DND-41 (cell line): ENCODE data around the gene BASP1.
"Not testable (repeated sequence)": the region's sequence is repeated elsewhere in the genome, so short reads cannot be mapped to it uniquely, and the experiment has no call there.

Experiments
- ATAC-seq: fragments of 200-7000 bp; cut with Tn5 transposase; 3 replicates; pipeline ENCODE4 v1.9.1; 2021; ENCODE audit warnings: low read depth; ENCODE audit not compliant: insufficient read depth
- DNase-seq: peaks from one replicate; pipeline ENCODE4 v3.0.0-alpha.2; 2020
- H2AFZ ChIP-seq: 2 replicates; pipeline ENCODE4 v1.6.0; 2012; ENCODE audit warnings: low read depth, low read length
- H3K27ac ChIP-seq: 2 replicates; pipeline ENCODE4 v1.5.1; 2012; ENCODE audit warnings: low read length, inconsistent platforms
- H3K27me3 ChIP-seq: fragments of 200-600 bp; sonication (generic); 2 replicates; pipeline ENCODE4 v1.6.0; 2012; ENCODE audit warnings: low read length, mild to moderate bottlenecking, inconsistent platforms; ENCODE audit not compliant: insufficient read depth, poor library complexity
- H3K36me3 ChIP-seq: 2 replicates; pipeline ENCODE4 v1.5.1; 2012; ENCODE audit warnings: low read length, inconsistent platforms; ENCODE audit not compliant: insufficient read depth
- H3K4me1 ChIP-seq: 2 replicates; pipeline ENCODE4 v1.5.1; 2012; ENCODE audit warnings: mild to moderate bottlenecking, low read length; ENCODE audit not compliant: insufficient read depth
- H3K4me2 ChIP-seq: 2 replicates; pipeline ENCODE4 v1.6.0; 2012; ENCODE audit warnings: mild to moderate bottlenecking, moderate library complexity, low read length, inconsistent platforms; ENCODE audit not compliant: insufficient read depth
- H3K4me3 ChIP-seq, 2 experiments: fragments of 200-600 bp in 1 of 2; shearing (Covaris generic) in 1 of 2; 2 replicates each; pipeline ENCODE4 v1.5.1; 2012 to 2016; ENCODE audit warnings: inconsistent platforms in 2 of 2, low read length in 2 of 2, mild to moderate bottlenecking in 2 of 2, low read depth in 1 of 2, moderate library complexity in 1 of 2
- H3K79me2 ChIP-seq: 2 replicates; pipeline ENCODE4 v1.6.0; 2012; ENCODE audit warnings: low read length, inconsistent platforms; ENCODE audit not compliant: insufficient read depth
- H3K9ac ChIP-seq: 2 replicates; pipeline ENCODE4 v1.6.0; 2012; ENCODE audit warnings: low read depth, mild to moderate bottlenecking, inconsistent platforms, low read length, moderate library complexity
- H3K9me3 ChIP-seq: 2 replicates; pipeline ENCODE4 v1.5.1; 2012; ENCODE audit warnings: low read length, moderate library complexity, mild to moderate bottlenecking, inconsistent platforms; ENCODE audit not compliant: insufficient read depth, severe bottlenecking
- H4K20me1 ChIP-seq: 2 replicates; pipeline ENCODE4 v1.6.0; 2012; ENCODE audit warnings: low read length; ENCODE audit not compliant: insufficient read depth
- EZH2 ChIP-seq: IDR thresholded peaks from 3 replicates; pipeline ENCODE4 v1.6.1; 2012; ENCODE audit warnings: borderline replicate concordance, low read depth, mild to moderate bottlenecking, moderate library complexity, low read length, inconsistent platforms; ENCODE audit not compliant: severe bottlenecking
- TF ChIP-seq, protein P1 (sequence below): IDR thresholded peaks from 2 replicates; pipeline ENCODE4 v1.5.1; 2012; ENCODE audit warnings: borderline replicate concordance, low read length, moderate library complexity, mild to moderate bottlenecking; ENCODE audit not compliant: poor library complexity, severe bottlenecking; ENCODE audit errors: extremely low read depth

The BASP1 gene

DNA sequence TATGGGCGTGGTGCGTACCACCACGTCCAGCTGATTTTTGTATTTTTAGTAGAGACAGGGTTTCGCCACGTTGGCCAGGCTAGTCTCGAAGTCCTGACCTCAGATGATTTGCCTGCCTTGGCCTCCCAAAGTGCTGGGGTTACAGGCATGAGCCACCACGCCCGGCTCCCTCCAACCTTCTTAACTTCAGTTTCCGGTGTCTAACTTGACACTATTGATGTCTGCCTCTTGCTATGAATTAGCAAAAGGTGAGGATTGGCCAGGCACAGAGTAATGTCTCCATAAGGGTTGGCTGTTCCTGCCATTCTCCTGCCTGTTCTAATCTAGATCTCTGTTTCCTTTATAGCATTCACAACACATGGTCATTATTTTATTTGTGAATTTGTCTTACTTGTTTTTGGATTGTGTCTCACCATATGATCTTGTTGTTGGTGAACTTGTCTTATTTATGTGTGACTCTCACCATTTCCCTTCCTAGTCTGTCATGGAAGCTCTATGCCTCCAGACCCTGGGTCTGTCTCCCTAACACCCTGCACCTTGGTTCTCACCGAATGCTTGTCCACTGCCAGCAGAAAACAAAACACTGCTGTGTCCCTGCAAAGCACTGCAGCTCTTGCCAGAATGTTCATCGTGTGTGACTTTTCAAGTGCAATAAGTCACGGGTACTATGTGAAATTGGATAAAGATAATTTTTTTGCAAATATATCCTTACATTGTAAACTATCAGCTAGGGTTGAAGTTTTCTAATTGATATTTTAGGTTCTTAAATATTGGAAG is 26.0 kb downstream of the BASP1 start:
- no peak overlapping the region for H2AFZ ChIP-seq
- H4K20me1 ChIP-seq = no peaks in the 10 kb centered on the region
- no peak overlapping the region for H3K27ac ChIP-seq
- no peaks in the 10 kb centered on the region for H3K27me3 ChIP-seq
- no peak for DNase-seq
- H3K4me1 ChIP-seq = no peaks in the 10 kb centered on the region
- TF ChIP-seq, protein P1, sequence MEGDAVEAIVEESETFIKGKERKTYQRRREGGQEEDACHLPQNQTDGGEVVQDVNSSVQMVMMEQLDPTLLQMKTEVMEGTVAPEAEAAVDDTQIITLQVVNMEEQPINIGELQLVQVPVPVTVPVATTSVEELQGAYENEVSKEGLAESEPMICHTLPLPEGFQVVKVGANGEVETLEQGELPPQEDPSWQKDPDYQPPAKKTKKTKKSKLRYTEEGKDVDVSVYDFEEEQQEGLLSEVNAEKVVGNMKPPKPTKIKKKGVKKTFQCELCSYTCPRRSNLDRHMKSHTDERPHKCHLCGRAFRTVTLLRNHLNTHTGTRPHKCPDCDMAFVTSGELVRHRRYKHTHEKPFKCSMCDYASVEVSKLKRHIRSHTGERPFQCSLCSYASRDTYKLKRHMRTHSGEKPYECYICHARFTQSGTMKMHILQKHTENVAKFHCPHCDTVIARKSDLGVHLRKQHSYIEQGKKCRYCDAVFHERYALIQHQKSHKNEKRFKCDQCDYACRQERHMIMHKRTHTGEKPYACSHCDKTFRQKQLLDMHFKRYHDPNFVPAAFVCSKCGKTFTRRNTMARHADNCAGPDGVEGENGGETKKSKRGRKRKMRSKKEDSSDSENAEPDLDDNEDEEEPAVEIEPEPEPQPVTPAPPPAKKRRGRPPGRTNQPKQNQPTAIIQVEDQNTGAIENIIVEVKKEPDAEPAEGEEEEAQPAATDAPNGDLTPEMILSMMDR = no peak
- TF ChIP-seq EZH2 = no peak
- H3K4me3 ChIP-seq = no peak overlapping the region
- H3K4me2 ChIP-seq = no peak overlapping the region
- no peaks in the 10 kb centered on the region for H3K36me3 ChIP-seq
- ATAC-seq = no peak
- H3K9me3 ChIP-seq = no peaks in the 10 kb centered on the region
- no peak overlapping the region for H3K9ac ChIP-seq
- H3K79me2 ChIP-seq = no peaks in the 10 kb centered on the region

DNA sequence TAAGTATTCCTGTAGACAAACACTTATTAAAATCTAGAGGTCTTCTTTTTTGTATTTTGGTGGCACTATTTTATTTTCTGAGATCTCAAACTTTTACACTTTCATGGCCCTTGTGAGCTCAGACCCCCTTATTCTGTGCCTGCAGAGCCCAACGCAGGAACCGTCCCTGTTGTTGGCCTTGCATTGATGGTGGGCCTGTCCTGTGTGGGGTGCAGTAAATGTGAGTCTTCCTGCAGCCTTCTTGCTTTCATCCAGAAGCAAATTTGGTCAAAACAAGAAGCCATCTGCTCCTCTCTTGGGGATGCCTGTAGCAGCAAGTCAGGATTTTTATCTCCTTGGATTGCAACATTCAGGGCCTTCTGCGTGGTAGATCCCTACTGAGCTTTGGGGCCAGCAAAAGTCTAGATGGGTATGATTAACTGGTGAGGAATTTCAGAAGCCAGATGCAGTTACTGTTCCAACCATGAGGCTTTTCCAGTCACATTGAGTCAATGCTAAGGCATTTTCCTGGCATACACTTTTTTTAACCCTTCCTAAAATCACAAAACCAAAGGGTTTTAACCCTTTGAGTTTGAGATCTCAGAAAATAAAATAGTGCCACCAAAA is 31.7 kb downstream of the BASP1 start:
- no peak for DNase-seq
- ATAC-seq = no peak
- Histone ChIP-seq H3K9ac (no peak overlapping the region), H3K9me3 (no peaks in the 10 kb centered on the region), H3K79me2 (no peaks in the 10 kb centered on the region), H3K4me3 (no peak overlapping the region), H3K27ac (no peak overlapping the region), H4K20me1 (no peaks in the 10 kb centered on the region), H3K36me3 (no peaks in the 10 kb centered on the region), H2AFZ (no peak overlapping the region), H3K4me2 (no peak overlapping the region), H3K27me3 (no peaks in the 10 kb centered on the region), H3K4me1 (no peaks in the 10 kb centered on the region)
- TF ChIP-seq, protein P1 = no peak
- no peak for TF ChIP-seq EZH2

DNA sequence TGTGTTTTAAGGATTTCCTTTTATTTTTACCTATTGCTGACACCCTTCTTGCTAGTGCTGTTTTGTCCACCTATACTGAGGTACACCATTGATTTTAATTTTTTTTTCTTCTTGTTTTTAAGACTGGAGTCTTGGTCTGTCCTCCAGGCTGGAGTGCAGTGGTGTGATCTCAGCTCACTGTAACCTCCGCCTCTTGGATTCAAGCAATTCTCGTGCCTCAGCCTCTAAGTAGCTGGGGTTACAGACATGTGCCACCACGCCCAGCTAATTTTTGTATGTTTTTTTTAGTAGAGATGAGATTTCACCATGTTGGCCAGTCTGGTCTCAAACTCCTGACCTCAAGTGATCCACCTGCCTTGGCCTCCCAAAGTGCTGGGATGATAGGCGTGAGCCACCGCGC is 32.4 kb downstream of the BASP1 start:
- H3K4me2 ChIP-seq, H3K79me2 ChIP-seq, H3K36me3 ChIP-seq, H3K27ac ChIP-seq, H2AFZ ChIP-seq, H3K4me1 ChIP-seq, ATAC-seq, H3K9me3 ChIP-seq, H4K20me1 ChIP-seq, H3K27me3 ChIP-seq, H3K9ac ChIP-seq, H3K4me3 ChIP-seq, DNase-seq: not testable (repeated sequence)

DNA sequence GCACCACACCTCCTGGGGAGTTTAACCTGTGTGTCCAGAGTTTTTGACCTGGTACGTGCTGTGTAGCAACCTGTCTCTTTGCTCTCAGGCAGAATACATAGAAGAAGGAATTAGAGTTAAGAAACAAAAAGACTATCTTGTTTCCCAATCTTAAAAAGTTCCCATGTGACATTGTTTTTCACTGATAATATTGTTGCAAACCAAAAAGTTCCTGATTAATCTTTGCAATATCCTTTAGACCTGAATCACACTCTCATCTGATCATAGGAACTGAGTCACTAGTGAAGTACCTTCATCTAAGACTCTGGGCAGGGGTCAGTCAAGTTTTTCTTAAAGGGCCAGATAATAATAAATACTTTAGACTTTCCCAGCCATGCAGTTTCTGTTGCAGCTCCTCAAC is 35.1 kb downstream of the BASP1 start:
- Histone ChIP-seq H4K20me1 (no peaks in the 10 kb centered on the region), H3K27ac (no peak overlapping the region), H3K27me3 (no peaks in the 10 kb centered on the region), H3K36me3 (no peaks in the 10 kb centered on the region), H3K4me1 (no peaks in the 10 kb centered on the region), H3K9me3 (no peaks in the 10 kb centered on the region), H3K9ac (no peak overlapping the region), H3K79me2 (no peaks in the 10 kb centered on the region), H2AFZ (no peak overlapping the region), H3K4me2 (no peak overlapping the region), H3K4me3 (no peak overlapping the region)
- ATAC-seq (no peak), DNase-seq (no peak)
- no peak for TF ChIP-seq EZH2
- TF ChIP-seq, protein P1 = no peak
